Type B pancreatic cell (in vitro differentiated cells): ENCODE data around the gene TSC2. TPM values are rescaled to one million over a fixed set of nuclear protein-coding genes. Genes with fewer than 3 reads are reported as not detected.

ENCODE experiments used
- DNase-seq: peaks from one replicate; pipeline ENCODE4 v3.0.0; 2021; ENCODE audit warnings: mixed read lengths; ENCODE audit not compliant: unreplicated experiment; ENCODE audit errors: extremely low spot score
- H3K27ac Mint-ChIP-seq: 2 replicates; pipeline ENCODE4 v1.8.0; 2021; ENCODE audit warnings: mild to moderate bottlenecking, mixed read lengths
- H3K27me3 Mint-ChIP-seq: 2 replicates; pipeline ENCODE4 v1.8.0; 2021; ENCODE audit warnings: mixed read lengths
- H3K36me3 Mint-ChIP-seq: 2 replicates; pipeline ENCODE4 v1.8.0; 2021; ENCODE audit warnings: mixed read lengths
- H3K4me1 Mint-ChIP-seq: one replicate; pipeline ENCODE4 v1.8.0; 2021; ENCODE audit warnings: mixed read lengths; ENCODE audit not compliant: unreplicated experiment
- H3K4me3 Mint-ChIP-seq: 2 replicates; pipeline ENCODE4 v1.8.0; 2021; ENCODE audit warnings: mild to moderate bottlenecking, mixed read lengths
- H3K9me3 Mint-ChIP-seq: 2 replicates; pipeline ENCODE4 v1.8.0; 2021; ENCODE audit warnings: mixed read lengths
- CTCF ChIP-seq: fragments of 200-600 bp; sonication (generic); conservative IDR thresholded peaks from 2 replicates; pipeline ENCODE4 v1.5.0; 2021; ENCODE audit warnings: antibody characterized with exemption, mild to moderate bottlenecking
- total RNA-seq: library from RNA; stranded (reverse); gene quantifications from 2 replicates; pipeline ENCODE4 v1.2.1, GENCODE V29; 2021; ENCODE audit warnings: low replicate concordance

TSC2 gene
- total RNA-seq, 1 donor from 2014 or later: 208 TPM

DNA sequence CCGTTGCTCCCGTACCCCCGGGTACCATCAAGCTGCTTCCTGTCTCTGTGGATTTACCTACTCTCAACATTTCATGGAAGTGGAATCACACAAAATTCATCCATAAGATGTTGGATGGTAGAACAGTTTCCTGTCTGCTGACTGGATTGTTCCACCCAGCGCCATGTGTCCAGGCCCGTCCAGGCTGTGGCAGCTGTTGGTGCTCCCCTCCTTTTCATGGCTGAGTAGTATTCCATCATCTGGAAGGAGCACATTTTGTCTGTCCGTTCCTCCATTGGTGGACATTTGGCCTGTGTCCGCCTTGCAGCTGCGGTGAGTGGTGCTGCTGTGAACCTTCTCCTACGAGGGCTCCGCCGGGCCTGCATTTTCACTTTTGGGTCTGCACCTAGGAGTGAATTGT, 18.4 kb downstream of the TSC2 start:
- Mint-ChIP-seq H3K36me3 (peaks cover 3% of the 10 kb centered on the region), H3K4me1 (no peaks in the 10 kb centered on the region), H3K27me3 (no peaks in the 10 kb centered on the region), H3K9me3 (no peaks in the 10 kb centered on the region), H3K4me3 (no peak overlapping the region), H3K27ac (no peak overlapping the region)
- no peak for DNase-seq
- TF ChIP-seq CTCF: no peak

DNA sequence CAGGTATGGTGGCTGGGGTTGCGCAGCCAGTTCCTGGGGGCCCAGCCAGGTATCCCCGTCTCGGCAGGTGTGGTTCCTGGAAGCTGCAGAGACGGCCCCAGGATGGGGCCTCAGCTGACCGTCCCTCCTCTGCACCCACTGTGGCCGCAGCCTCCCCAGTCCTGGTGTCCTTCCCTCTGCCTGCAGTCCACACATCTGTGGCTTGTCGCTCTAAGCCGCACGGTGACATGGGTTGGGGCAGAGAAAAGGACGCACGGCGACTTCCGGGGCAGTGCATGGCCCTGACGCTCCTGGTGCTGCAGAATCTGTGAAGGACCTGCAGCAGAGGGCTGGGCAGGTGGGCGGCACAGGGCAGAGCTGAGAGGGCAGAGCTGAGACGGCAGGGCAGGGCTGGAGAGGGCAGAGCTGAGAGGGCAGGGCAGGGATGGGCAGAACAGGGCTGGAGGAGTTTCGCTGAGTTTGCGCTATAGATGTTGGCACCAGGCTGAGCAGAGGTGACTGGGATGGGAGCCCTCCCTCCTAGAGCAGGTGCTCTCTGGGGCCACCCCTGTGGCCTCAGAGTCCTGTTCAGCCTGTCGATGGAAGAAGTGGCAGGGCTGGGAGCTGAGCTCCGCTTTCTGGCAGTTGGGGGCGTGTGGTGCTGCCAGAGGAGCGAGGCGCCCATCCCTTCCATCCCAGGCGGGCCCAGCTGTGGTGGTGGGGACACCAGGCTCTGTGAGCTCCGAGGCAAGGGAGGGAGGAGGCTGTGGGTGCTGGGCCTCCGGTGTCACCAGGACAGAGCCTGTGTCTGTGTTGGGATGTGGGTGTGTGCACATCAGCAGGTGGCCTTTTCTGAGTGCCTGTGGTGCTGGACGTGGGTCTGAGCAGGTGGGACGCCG, 23.0 kb downstream of the TSC2 start:
- no peaks in the 10 kb centered on the region for H3K9me3 Mint-ChIP-seq
- H3K27me3 Mint-ChIP-seq: no peaks in the 10 kb centered on the region
- H3K27ac Mint-ChIP-seq: no peak overlapping the region
- no peaks in the 10 kb centered on the region for H3K4me1 Mint-ChIP-seq
- H3K4me3 Mint-ChIP-seq: no peak overlapping the region
- no peak for DNase-seq
- H3K36me3 Mint-ChIP-seq: peaks cover 3% of the 10 kb centered on the region
- TF ChIP-seq CTCF: no peak

- Mint-ChIP-seq H3K4me1 (no peaks in the 10 kb centered on the region), H3K9me3 (no peaks in the 10 kb centered on the region), H3K27me3 (no peaks in the 10 kb centered on the region), H3K36me3 (peaks cover 3% of the 10 kb centered on the region), H3K27ac (no peak overlapping the region), H3K4me3 (no peak overlapping the region)
- no peak for DNase-seq
- TF ChIP-seq CTCF: no peak
These were observed 23.8 kb downstream of the TSC2 start for GRCh38 chr16:2071454-2072202.

- no peak for DNase-seq
- TF ChIP-seq CTCF: no peak
- Mint-ChIP-seq H3K27ac (no peak overlapping the region), H3K27me3 (no peaks in the 10 kb centered on the region), H3K36me3 (peaks cover 3% of the 10 kb centered on the region), H3K4me1 (no peaks in the 10 kb centered on the region), H3K9me3 (no peaks in the 10 kb centered on the region), H3K4me3 (no peak overlapping the region)
These were observed 25.1 kb downstream of the TSC2 start for GRCh38 chr16:2072926-2073325.

DNA sequence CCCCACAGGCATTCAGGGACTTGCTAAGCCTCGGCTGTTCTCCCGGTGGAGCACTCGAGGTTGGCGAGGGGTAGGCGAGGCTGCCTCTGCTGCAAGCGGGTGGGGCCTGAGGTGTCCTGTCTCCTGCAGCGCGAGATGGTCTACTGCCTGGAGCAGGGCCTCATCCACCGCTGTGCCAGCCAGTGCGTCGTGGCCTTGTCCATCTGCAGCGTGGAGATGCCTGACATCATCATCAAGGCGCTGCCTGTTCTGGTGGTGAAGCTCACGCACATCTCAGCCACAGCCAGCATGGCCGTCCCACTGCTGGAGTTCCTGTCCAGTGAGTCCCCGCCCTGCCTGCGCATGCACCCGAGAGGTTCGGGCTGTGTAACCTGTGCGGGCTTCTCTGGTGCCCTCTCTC, 26.3 kb downstream of the TSC2 start:
- TF ChIP-seq CTCF: no peak
- Mint-ChIP-seq H3K9me3 (no peaks in the 10 kb centered on the region), H3K27me3 (no peaks in the 10 kb centered on the region), H3K36me3 (no peaks in the 10 kb centered on the region), H3K27ac (no peak overlapping the region), H3K4me3 (no peak overlapping the region), H3K4me1 (no peaks in the 10 kb centered on the region)
- no peak for DNase-seq
